A549 (cell line): ENCODE results near the gene ANKRD55.

Experiments used
- CTCF ChIP-seq: fragments of >200 bp; sonication (Bioruptor Twin); formaldehyde crosslinking; IDR thresholded peaks from 3 replicates; pipeline ENCODE4 v1.5.1; 2016
- EHMT2 ChIP-seq: fragments of 200-600 bp; sonication (generic); IDR thresholded peaks from 2 replicates; pipeline ENCODE4 v1.6.1; 2016; ENCODE audit warnings: antibody characterized with exemption, low read depth, mild to moderate bottlenecking, moderate library complexity
- JUNB ChIP-seq: fragments of >200 bp; sonication (Bioruptor Twin); formaldehyde crosslinking; IDR thresholded peaks from 2 replicates; pipeline ENCODE4 v1.6.1; 2016
- MYC ChIP-seq: IDR thresholded peaks from 2 replicates; pipeline ENCODE4 v1.6.1; 2012; ENCODE audit warnings: mild to moderate bottlenecking, inconsistent platforms, low read length, improper control_type of control experiment, borderline replicate concordance
- POLR2AphosphoS2 ChIP-seq: conservative IDR thresholded peaks from 2 replicates; pipeline ENCODE4 v1.6.1; 2012; ENCODE audit warnings: low read length, improper control_type of control experiment, inconsistent platforms
- RFX5 ChIP-seq: fragments of 450-650 bp; IDR thresholded peaks from 2 replicates; pipeline ENCODE4 v1.7.1; 2014; ENCODE audit warnings: antibody characterized with exemption, mild to moderate bottlenecking, moderate library complexity
- USF2 ChIP-seq: fragments of 450-650 bp; IDR thresholded peaks from 2 replicates; pipeline ENCODE4 v1.6.1; 2014; ENCODE audit warnings: antibody characterized with exemption

GRCh38 chr5:56164376-56164775 is 68.8 kb downstream of the ANKRD55 start:
- no peak for TF ChIP-seq EHMT2
- TF ChIP-seq POLR2AphosphoS2: no peak
- no peak for TF ChIP-seq JUNB
- no peak for TF ChIP-seq MYC
- no peak for TF ChIP-seq CTCF
- no peak for TF ChIP-seq USF2
- TF ChIP-seq RFX5: no peak
